DND-41 (cell line): ENCODE measurements around the gene SLC15A5.

Experiments used
- ATAC-seq: fragments of 200-7000 bp; cut with Tn5 transposase; 3 replicates; pipeline ENCODE4 v1.9.1; 2021; ENCODE audit warnings: low read depth; ENCODE audit not compliant: insufficient read depth
- DNase-seq: peaks from one replicate; pipeline ENCODE4 v3.0.0-alpha.2; 2020
- H2AFZ ChIP-seq: 2 replicates; pipeline ENCODE4 v1.6.0; 2012; ENCODE audit warnings: low read depth, low read length
- H3K27ac ChIP-seq: 2 replicates; pipeline ENCODE4 v1.5.1; 2012; ENCODE audit warnings: low read length, inconsistent platforms
- H3K27me3 ChIP-seq: fragments of 200-600 bp; sonication (generic); 2 replicates; pipeline ENCODE4 v1.6.0; 2012; ENCODE audit warnings: low read length, mild to moderate bottlenecking, inconsistent platforms; ENCODE audit not compliant: insufficient read depth, poor library complexity
- H3K36me3 ChIP-seq: 2 replicates; pipeline ENCODE4 v1.5.1; 2012; ENCODE audit warnings: low read length, inconsistent platforms; ENCODE audit not compliant: insufficient read depth
- H3K4me1 ChIP-seq: 2 replicates; pipeline ENCODE4 v1.5.1; 2012; ENCODE audit warnings: mild to moderate bottlenecking, low read length; ENCODE audit not compliant: insufficient read depth
- H3K4me2 ChIP-seq: 2 replicates; pipeline ENCODE4 v1.6.0; 2012; ENCODE audit warnings: mild to moderate bottlenecking, moderate library complexity, low read length, inconsistent platforms; ENCODE audit not compliant: insufficient read depth
- H3K4me3 ChIP-seq, 2 experiments: fragments of 200-600 bp in 1 of 2; shearing (Covaris generic) in 1 of 2; 2 replicates each; pipeline ENCODE4 v1.5.1; 2012 to 2016; ENCODE audit warnings: inconsistent platforms in 2 of 2, low read length in 2 of 2, mild to moderate bottlenecking in 2 of 2, low read depth in 1 of 2, moderate library complexity in 1 of 2
- H3K79me2 ChIP-seq: 2 replicates; pipeline ENCODE4 v1.6.0; 2012; ENCODE audit warnings: low read length, inconsistent platforms; ENCODE audit not compliant: insufficient read depth
- H3K9ac ChIP-seq: 2 replicates; pipeline ENCODE4 v1.6.0; 2012; ENCODE audit warnings: low read depth, mild to moderate bottlenecking, inconsistent platforms, low read length, moderate library complexity
- H3K9me3 ChIP-seq: 2 replicates; pipeline ENCODE4 v1.5.1; 2012; ENCODE audit warnings: low read length, moderate library complexity, mild to moderate bottlenecking, inconsistent platforms; ENCODE audit not compliant: insufficient read depth, severe bottlenecking
- H4K20me1 ChIP-seq: 2 replicates; pipeline ENCODE4 v1.6.0; 2012; ENCODE audit warnings: low read length; ENCODE audit not compliant: insufficient read depth
- CTCF ChIP-seq: IDR thresholded peaks from 2 replicates; pipeline ENCODE4 v1.5.1; 2012; ENCODE audit warnings: borderline replicate concordance, low read length, moderate library complexity, mild to moderate bottlenecking; ENCODE audit not compliant: poor library complexity, severe bottlenecking; ENCODE audit errors: extremely low read depth
- EZH2 ChIP-seq: IDR thresholded peaks from 3 replicates; pipeline ENCODE4 v1.6.1; 2012; ENCODE audit warnings: borderline replicate concordance, low read depth, mild to moderate bottlenecking, moderate library complexity, low read length, inconsistent platforms; ENCODE audit not compliant: severe bottlenecking

SLC15A5 gene, protein sequence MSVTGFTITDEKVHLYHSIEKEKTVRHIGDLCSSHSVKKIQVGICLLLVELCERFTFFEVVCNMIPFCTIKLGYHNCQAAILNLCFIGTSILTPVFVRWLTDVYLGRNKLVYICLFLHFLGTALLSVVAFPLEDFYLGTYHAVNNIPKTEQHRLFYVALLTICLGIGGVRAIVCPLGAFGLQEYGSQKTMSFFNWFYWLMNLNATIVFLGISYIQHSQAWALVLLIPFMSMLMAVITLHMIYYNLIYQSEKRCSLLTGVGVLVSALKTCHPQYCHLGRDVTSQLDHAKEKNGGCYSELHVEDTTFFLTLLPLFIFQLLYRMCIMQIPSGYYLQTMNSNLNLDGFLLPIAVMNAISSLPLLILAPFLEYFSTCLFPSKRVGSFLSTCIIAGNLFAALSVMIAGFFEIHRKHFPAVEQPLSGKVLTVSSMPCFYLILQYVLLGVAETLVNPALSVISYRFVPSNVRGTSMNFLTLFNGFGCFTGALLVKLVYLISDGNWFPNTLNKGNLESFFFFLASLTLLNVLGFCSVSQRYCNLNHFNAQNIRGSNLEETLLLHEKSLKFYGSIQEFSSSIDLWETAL

DNA sequence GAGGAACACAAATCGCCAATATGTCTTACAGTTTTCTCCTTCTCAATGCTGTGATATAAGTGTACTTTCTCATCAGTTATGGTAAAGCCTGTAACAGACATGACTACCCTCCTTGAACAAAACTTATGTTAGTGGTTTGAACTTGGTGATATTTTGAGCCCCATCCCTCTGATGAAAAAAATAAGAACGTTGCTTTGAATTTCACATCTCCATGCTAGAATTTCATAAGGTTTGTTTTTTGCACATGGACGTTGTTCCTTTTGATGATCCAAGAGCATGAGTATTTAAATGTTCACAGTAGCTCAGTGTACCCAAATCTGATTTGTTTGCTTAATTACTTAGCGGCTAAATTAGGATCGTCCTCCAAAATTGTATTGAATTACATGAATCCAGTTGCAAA lies at the start of gene SLC15A5:
Gene SLC15A5 (minus strand): TSS at position 101 of the 400 bp plus-strand sequence. CDS start 0 bp downstream, at position 101.
- Histone ChIP-seq H3K36me3 (no peaks in the 10 kb centered on the region), H3K9ac (no peak within 1 kb of the TSS), H3K4me3 (no peak within 1 kb of the TSS), H3K9me3 (no peaks in the 10 kb centered on the region), H3K4me2 (no peak within 1 kb of the TSS), H3K79me2 (no peaks in the 10 kb centered on the region), H3K27me3 (no peaks in the 10 kb centered on the region), H2AFZ (no peak within 1 kb of the TSS), H3K27ac (no peak within 1 kb of the TSS), H4K20me1 (no peaks in the 10 kb centered on the region), H3K4me1 (no peaks in the 10 kb centered on the region)
- DNase-seq, result no peak
- ATAC-seq, result no peak
- no peak for TF ChIP-seq EZH2
- TF ChIP-seq CTCF, result no peak

- no peak for DNase-seq
- Histone ChIP-seq H3K9me3 (no peaks in the 10 kb centered on the region), H3K4me3 (no peak overlapping the region), H3K4me2 (no peak overlapping the region), H3K36me3 (no peaks in the 10 kb centered on the region), H3K79me2 (no peaks in the 10 kb centered on the region), H3K27me3 (no peaks in the 10 kb centered on the region), H3K9ac (no peak overlapping the region), H2AFZ (no peak overlapping the region), H3K4me1 (no peaks in the 10 kb centered on the region), H4K20me1 (no peaks in the 10 kb centered on the region), H3K27ac (no peak overlapping the region)
- ATAC-seq, result no peak
- TF ChIP-seq CTCF (no peak), EZH2 (no peak)
Measured at GRCh38 chr12:16325426-16325825, 47.9 kb upstream of the SLC15A5 start.

- Histone ChIP-seq H3K9ac (no peak overlapping the region), H3K9me3 (no peaks in the 10 kb centered on the region), H3K36me3 (no peaks in the 10 kb centered on the region), H3K27me3 (no peaks in the 10 kb centered on the region), H4K20me1 (no peaks in the 10 kb centered on the region), H3K27ac (no peak overlapping the region), H2AFZ (no peak overlapping the region), H3K4me3 (no peak overlapping the region), H3K79me2 (no peaks in the 10 kb centered on the region), H3K4me1 (no peaks in the 10 kb centered on the region), H3K4me2 (no peak overlapping the region)
- DNase-seq, result no peak
- no peak for TF ChIP-seq EZH2
- no peak for TF ChIP-seq CTCF
- no peak for ATAC-seq
Measured at GRCh38 chr12:16324772-16325171, 47.3 kb upstream of the SLC15A5 start.
